Keratinocyte (primary cell): ENCODE data around the gene CENPO. TPM values are rescaled to one million over a fixed set of nuclear protein-coding genes. Genes with fewer than 3 reads are reported as not detected.

ENCODE experiments used
- DNase-seq: peaks from one replicate; pipeline ENCODE4 v3.0.0-alpha.2; 2011; ENCODE audit warnings: low read depth, missing footprints, low spot score
- FAIRE-seq: peaks from 2 replicates; lab custom pipeline; 2011; peaks lifted over from hg19 to GRCh38; lab: Jason Lieb, UNC
- H2AFZ ChIP-seq: 2 replicates; pipeline ENCODE4 v1.6.0; 2012; ENCODE audit warnings: low read length, control low read depth, inconsistent platforms; ENCODE audit not compliant: control insufficient read depth
- H3K27ac ChIP-seq: 2 replicates; pipeline ENCODE4 v1.5.1; 2011; ENCODE audit warnings: low read length; ENCODE audit not compliant: control insufficient read depth, insufficient read depth
- H3K27me3 ChIP-seq: 3 replicates; pipeline ENCODE4 v1.6.0; 2011; ENCODE audit warnings: low read length; ENCODE audit not compliant: control insufficient read depth, insufficient read depth; ENCODE audit errors: extremely low read depth
- H3K36me3 ChIP-seq, 2 experiments: 2 replicates in 1 of 2; 3 replicates in 1 of 2; pipeline ENCODE4 v1.5.1; 2011; ENCODE audit warnings: low read length in 2 of 2, mild to moderate bottlenecking in 1 of 2; ENCODE audit not compliant: control insufficient read depth in 2 of 2, insufficient read depth in 2 of 2; ENCODE audit errors: extremely low read depth in 1 of 2
- H3K4me1 ChIP-seq: 3 replicates; pipeline ENCODE4 v1.5.1; 2011; ENCODE audit warnings: low read length; ENCODE audit not compliant: control insufficient read depth, insufficient read depth; ENCODE audit errors: extremely low read depth
- H3K4me2 ChIP-seq: 3 replicates; pipeline ENCODE4 v1.6.0; 2011; ENCODE audit warnings: low read depth, low read length; ENCODE audit not compliant: control insufficient read depth, insufficient read depth; ENCODE audit errors: extremely low read depth
- H3K4me3 ChIP-seq, 3 experiments: fragments of 200-600 bp in 1 of 3; sonication (generic) in 1 of 3; 2 replicates in 2 of 3; 3 replicates in 1 of 3; pipeline ENCODE4 v1.5.1; 2011 to 2016; ENCODE audit warnings: low read length in 3 of 3, mild to moderate bottlenecking in 3 of 3, control low read depth in 2 of 3, inconsistent platforms in 1 of 3, low read depth in 1 of 3, mixed read lengths in 1 of 3, mixed run types in 1 of 3, moderate library complexity in 1 of 3; ENCODE audit not compliant: control insufficient read depth in 2 of 3, insufficient read depth in 2 of 3; ENCODE audit errors: extremely low read depth in 1 of 3
- H3K79me2 ChIP-seq: 2 replicates; pipeline ENCODE4 v1.6.0; 2012; ENCODE audit warnings: low read length; ENCODE audit not compliant: control insufficient read depth, insufficient read depth
- H3K9ac ChIP-seq: 3 replicates; pipeline ENCODE4 v1.6.0; 2011; ENCODE audit warnings: low read length; ENCODE audit not compliant: control insufficient read depth, insufficient read depth; ENCODE audit errors: extremely low read depth
- H3K9me1 ChIP-seq: 3 replicates; pipeline ENCODE4 v1.6.0; 2011; ENCODE audit warnings: low read length; ENCODE audit not compliant: control insufficient read depth, insufficient read depth; ENCODE audit errors: extremely low read depth
- H3K9me3 ChIP-seq: 2 replicates; pipeline ENCODE4 v1.5.1; 2012; ENCODE audit warnings: low read depth, low read length; ENCODE audit not compliant: control insufficient read depth
- H4K20me1 ChIP-seq: 3 replicates; pipeline ENCODE4 v1.6.0; 2011; ENCODE audit warnings: low read length; ENCODE audit not compliant: control insufficient read depth, insufficient read depth; ENCODE audit errors: extremely low read depth
- EZH2 ChIP-seq: IDR thresholded peaks from one replicate; pipeline ENCODE4 v1.6.1; 2012; ENCODE audit warnings: inconsistent platforms, mild to moderate bottlenecking, low read length, moderate library complexity
- dilution Hi-C: fragments of 300-500 bp; cut with MboI; formaldehyde crosslinking; loops from one replicate; pipeline ENCODE4 v1.7.0; 2020; ENCODE audit warnings: low sequenced_read_pairs; ENCODE audit not compliant: extremely low pct_ligation_motif_present
- polyA plus RNA-seq, 5 experiments: library from polyadenylated mRNA; depleted of rRNA in 3 of 5; stranded (reverse) in 3 of 5; stranded (forward) in 1 of 5; unstranded in 1 of 5; fragments of >200 nt; gene quantifications; 1 replicate in 1 of 5; 2 replicates in 3 of 5; 3 replicates in 1 of 5; pipeline versions ENCODE4 v1.2.1 to v1.2.3, GENCODE V29; 2011 to 2012; ENCODE audit warnings: missing spikeins in 2 of 5, low read depth in 1 of 5, low replicate concordance in 1 of 5
- TF ChIP-seq, protein P1 (sequence below), 3 experiments: IDR thresholded peaks in 1 of 3; conservative IDR thresholded peaks in 1 of 3; optimal IDR thresholded peaks in 1 of 3; 2 replicates in 2 of 3; 3 replicates in 1 of 3; pipeline versions ENCODE3 to v1.5.1; 2011; ENCODE audit warnings: low read length in 3 of 3, mild to moderate bottlenecking in 3 of 3, moderate library complexity in 2 of 3, control low read depth in 1 of 3, inconsistent platforms in 1 of 3; ENCODE audit not compliant: insufficient read depth in 2 of 3; ENCODE audit errors: extremely low read depth in 1 of 3

Gene CENPO
- polyA plus RNA-seq, 1 donor (not counting 4 experiments of a cell fraction or from before 2014, with no cell fraction given) = 12.1 TPM

DNA sequence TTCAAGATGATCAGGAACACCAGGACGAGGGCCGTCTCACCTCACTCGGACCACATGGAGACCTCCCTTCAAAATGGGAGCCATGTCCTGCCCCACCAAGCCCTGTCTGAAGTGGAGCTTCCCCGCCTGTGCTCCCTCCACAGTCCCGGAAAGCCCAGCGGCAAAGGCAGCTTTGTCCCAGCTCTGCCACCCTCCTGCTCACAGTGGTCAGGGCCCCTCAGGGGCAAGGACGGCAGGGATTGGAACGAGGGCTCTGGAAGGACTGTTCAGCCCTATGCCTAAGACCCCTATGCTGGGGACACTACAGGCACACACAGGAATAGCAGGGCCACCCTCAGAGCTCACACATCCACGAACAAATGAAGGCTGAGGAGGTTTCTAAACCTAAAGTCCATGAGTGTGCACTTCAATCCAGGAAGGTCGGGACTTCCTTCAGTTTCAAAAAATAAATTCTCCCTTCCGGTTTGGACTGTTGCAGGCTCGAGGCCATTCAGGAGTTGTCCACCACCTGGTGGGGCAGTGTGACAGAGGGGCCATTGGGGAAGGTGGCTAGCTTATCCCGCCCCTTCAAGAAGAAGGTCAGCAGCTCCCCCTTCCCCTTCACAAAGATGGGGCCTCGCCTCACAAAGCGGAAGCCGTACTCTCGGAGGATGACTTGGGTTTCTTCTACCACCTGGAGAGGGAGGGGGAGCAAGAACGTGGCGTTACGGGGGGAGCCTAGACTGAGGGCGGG, 26.4 kb downstream of the CENPO start:
- dilution Hi-C loops = no loop called here
- FAIRE-seq (no peak), DNase-seq (no peak)
- Histone ChIP-seq H3K4me2 (no peak overlapping the region), H3K27me3 (no peaks in the 10 kb centered on the region), H3K9me1 (no peaks in the 10 kb centered on the region), H3K4me1 (no peaks in the 10 kb centered on the region), H3K9me3 (no peaks in the 10 kb centered on the region), H3K36me3 (peaks cover 17 to 42% of the 10 kb centered on the region in 2 experiments), H3K27ac (no peak overlapping the region), H3K79me2 (no peaks in the 10 kb centered on the region), H3K9ac (no peak overlapping the region), H2AFZ (no peak overlapping the region), H4K20me1 (peaks cover 3% of the 10 kb centered on the region), H3K4me3 (no peak overlapping the region)
- no peak for TF ChIP-seq EZH2
- TF ChIP-seq, protein P1, sequence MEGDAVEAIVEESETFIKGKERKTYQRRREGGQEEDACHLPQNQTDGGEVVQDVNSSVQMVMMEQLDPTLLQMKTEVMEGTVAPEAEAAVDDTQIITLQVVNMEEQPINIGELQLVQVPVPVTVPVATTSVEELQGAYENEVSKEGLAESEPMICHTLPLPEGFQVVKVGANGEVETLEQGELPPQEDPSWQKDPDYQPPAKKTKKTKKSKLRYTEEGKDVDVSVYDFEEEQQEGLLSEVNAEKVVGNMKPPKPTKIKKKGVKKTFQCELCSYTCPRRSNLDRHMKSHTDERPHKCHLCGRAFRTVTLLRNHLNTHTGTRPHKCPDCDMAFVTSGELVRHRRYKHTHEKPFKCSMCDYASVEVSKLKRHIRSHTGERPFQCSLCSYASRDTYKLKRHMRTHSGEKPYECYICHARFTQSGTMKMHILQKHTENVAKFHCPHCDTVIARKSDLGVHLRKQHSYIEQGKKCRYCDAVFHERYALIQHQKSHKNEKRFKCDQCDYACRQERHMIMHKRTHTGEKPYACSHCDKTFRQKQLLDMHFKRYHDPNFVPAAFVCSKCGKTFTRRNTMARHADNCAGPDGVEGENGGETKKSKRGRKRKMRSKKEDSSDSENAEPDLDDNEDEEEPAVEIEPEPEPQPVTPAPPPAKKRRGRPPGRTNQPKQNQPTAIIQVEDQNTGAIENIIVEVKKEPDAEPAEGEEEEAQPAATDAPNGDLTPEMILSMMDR (optimal IDR thresholded peaks at IDR 0.05 in 1 of 3, IDR thresholded peaks at IDR 0.05 in 1 of 3, conservative IDR thresholded peaks at IDR 0.05 in 1 of 3; ENCODE audit: extremely low read depth in 1 of 3, insufficient read depth in 2 of 3, low read length in 3 of 3) = no peak

DNA sequence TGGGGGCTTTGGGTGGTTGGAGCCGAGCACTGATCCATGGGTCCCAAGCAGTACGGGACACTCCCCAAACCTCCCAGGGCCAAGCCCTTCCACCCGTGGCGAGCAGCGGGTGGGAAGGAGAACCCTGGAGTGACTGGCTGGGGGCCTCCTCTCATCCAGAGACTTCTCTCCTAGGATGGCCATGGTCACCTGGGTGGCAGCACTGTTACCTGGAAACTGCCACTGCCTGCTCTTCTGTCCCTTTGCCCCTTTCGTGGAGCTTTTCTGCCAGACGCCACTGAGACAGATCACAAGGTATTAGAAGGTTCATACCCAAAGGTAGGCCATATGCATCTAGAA, 26.9 kb downstream of the CENPO start:
- Histone ChIP-seq H3K27ac (no peak overlapping the region), H4K20me1 (peaks cover 3% of the 10 kb centered on the region), H3K27me3 (no peaks in the 10 kb centered on the region), H3K36me3 (peaks cover 17 to 42% of the 10 kb centered on the region in 2 experiments), H3K9ac (no peak overlapping the region), H3K4me1 (no peaks in the 10 kb centered on the region), H3K9me1 (no peaks in the 10 kb centered on the region), H2AFZ (no peak overlapping the region), H3K4me2 (no peak overlapping the region), H3K79me2 (no peaks in the 10 kb centered on the region), H3K9me3 (no peaks in the 10 kb centered on the region), H3K4me3 (no peak overlapping the region)
- DNase-seq (no peak), FAIRE-seq (no peak)
- dilution Hi-C loops = no loop called here
- TF ChIP-seq, protein P1 (optimal IDR thresholded peaks at IDR 0.05 in 1 of 3, IDR thresholded peaks at IDR 0.05 in 1 of 3, conservative IDR thresholded peaks at IDR 0.05 in 1 of 3; ENCODE audit: extremely low read depth in 1 of 3, insufficient read depth in 2 of 3, low read length in 3 of 3) = no peak
- no peak for TF ChIP-seq EZH2
